KOPT-K1 (cell line): ENCODE measurements around the gene FSTL4.

Experiments used
- H3K27ac ChIP-seq: fragments of 200-600 bp; sonication (generic); 2 replicates; pipeline ENCODE4 v1.5.1; 2016; ENCODE audit warnings: antibody characterized with exemption, mild to moderate bottlenecking, low read depth, low read length; ENCODE audit not compliant: poor library complexity, severe bottlenecking
- H3K36me3 ChIP-seq: fragments of 200-600 bp; sonication (generic); 2 replicates; pipeline ENCODE4 v1.5.1; 2017; ENCODE audit warnings: antibody characterized with exemption, mild to moderate bottlenecking, low read length, moderate library complexity; ENCODE audit not compliant: insufficient read depth
- H3K9me3 ChIP-seq: fragments of 200-600 bp; sonication (generic); 2 replicates; pipeline ENCODE4 v1.5.1; 2017; ENCODE audit warnings: antibody characterized with exemption, low read length, mild to moderate bottlenecking; ENCODE audit not compliant: insufficient read depth, poor library complexity, severe bottlenecking

Gene FSTL4

DNA sequence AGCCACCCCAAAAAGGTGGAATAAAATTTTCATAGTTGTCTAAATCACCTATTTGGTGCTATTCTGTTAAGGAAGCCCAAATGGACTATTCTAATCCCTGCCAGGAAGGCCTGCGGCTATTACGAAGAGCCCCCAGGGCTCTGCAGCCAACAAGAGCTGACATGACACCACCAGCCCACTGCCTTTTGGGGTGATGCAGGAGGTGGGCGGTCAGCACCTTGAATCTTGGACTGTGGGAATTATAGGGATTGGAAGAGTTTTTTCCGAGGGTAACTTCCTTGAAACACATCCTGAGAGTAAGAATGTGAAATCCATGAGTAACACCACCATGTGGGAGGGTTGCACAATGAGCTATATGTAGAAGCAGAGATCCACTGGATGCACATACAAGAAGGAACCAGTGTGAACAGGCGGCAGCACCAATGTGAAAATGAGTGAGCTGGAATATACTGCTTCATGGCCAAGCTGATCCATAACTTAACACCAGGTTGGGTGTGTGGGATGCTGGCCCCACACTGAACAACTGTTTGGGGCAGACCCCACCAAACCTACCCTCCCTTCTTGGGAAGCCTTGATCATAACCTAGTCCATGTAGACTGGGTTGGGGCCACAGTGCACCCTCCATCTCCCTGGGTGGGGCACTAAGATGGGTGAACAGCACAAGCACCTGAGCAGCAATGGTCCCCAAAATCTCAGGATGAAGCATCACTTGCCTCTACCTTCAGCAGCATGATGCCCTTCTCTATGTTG is 239.0 kb downstream of the FSTL4 start:
- H3K36me3 ChIP-seq: no peaks in the 10 kb centered on the region
- H3K9me3 ChIP-seq: peaks cover 16% of the 10 kb centered on the region
- no peak overlapping the region for H3K27ac ChIP-seq

- no peaks in the 10 kb centered on the region for H3K36me3 ChIP-seq
- no peak overlapping the region for H3K27ac ChIP-seq
Observed at GRCh38 chr5:133372293-133372937, 239.9 kb downstream of the FSTL4 start.

GRCh38 chr5:133371371-133372155 is 240.8 kb downstream of the FSTL4 start:
- H3K9me3 ChIP-seq: no peaks in the 10 kb centered on the region
- H3K36me3 ChIP-seq: no peaks in the 10 kb centered on the region
- no peak overlapping the region for H3K27ac ChIP-seq

More at GRCh38 chr5:133372293-133372937, 239.9 kb downstream of the FSTL4 start:
- H3K9me3 ChIP-seq: peaks cover 7% of the 10 kb centered on the region

- Histone ChIP-seq H3K9me3 (no peaks in the 10 kb centered on the region), H3K27ac (no peak overlapping the region)
Observed at GRCh38 chr5:133370904-133371303, 241.4 kb downstream of the FSTL4 start.

DNA sequence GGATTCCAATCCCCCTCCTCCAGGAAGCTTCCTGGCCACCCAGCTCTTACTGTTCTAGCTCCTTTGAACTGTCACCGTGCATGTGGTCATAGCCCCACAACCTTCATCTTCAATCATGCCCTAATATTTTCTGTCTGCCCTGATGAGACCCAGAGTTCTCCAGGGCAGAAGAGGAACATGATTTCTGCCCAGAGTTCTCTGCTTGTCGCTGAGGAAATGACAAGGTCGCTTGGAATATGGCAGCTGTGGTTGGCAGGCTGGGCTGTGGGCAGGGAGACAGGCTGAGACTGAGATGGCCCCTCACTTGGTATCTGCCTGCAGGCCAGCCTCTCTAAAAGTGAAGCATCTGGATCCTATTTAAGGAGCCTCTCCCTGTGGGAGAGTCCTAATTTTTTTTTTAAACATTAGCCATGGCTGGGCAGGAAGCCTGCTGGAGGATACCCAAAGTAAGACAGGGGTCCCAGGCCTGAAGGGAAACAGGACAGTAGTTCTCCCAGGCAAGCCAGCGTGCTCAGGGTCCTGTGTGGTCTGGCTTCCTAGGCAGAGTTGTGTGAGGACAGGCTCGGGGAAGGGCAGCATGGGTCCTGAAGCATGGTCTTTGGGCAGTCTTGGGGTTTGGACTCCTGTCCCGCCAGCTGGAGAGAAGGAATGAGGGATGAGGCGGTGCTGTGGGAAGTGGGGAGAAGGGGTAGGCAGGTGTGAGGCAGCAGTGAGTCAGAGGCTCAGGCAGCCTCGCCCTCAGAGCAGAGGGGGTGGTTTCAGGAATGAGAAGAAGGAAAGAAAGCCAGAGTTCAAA is 242.1 kb downstream of the FSTL4 start:
- H3K27ac ChIP-seq: no peak overlapping the region
- no peaks in the 10 kb centered on the region for H3K9me3 ChIP-seq
- no peaks in the 10 kb centered on the region for H3K36me3 ChIP-seq

More at GRCh38 chr5:133370904-133371303, 241.4 kb downstream of the FSTL4 start:
- no peaks in the 10 kb centered on the region for H3K36me3 ChIP-seq

DNA sequence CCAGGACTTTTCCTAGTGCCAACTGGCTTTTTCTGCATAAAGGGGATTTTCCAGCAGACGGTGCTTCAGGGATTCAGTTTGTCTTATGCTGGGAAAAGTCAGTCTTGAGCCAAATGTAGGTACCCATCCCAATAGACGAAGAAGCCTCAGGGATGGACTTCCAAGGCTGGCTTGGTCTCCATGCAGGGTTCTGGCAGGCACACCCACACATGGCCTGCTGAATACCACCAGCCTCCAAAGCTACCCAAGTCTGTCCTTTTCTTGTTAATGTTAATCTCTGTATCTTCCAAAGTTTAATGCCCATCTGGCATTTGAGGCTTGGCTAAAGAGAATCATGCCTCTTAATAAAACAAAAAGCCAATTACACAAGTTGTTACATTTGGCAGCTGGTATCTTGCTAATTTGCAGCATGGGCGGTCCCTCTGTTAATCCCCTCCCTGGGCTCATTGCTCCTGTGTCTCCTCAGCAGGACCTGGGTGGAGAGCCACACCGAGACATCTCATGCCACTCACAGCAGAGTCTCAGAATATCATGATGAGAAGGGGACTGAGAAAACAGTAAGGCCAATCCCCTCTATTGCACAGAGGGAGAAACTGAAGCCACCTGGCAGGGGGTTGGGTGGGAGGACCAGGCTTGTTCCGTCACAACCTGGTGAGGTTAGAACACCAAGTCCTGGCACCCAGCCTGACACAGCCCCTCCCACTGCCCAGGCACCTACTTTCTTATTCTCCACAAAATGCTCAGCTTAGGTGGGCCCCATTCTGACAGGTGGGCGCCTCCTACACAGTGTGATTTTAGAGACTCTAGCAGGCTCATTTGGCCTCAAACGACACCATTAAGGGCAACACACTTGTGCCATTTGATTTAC is 243.2 kb downstream of the FSTL4 start:
- Histone ChIP-seq H3K27ac (no peak overlapping the region), H3K36me3 (no peaks in the 10 kb centered on the region), H3K9me3 (no peaks in the 10 kb centered on the region)

- Histone ChIP-seq H3K27ac (no peak overlapping the region), H3K36me3 (no peaks in the 10 kb centered on the region), H3K9me3 (no peaks in the 10 kb centered on the region)
Observed at GRCh38 chr5:133367984-133368383, 244.4 kb downstream of the FSTL4 start.

DNA sequence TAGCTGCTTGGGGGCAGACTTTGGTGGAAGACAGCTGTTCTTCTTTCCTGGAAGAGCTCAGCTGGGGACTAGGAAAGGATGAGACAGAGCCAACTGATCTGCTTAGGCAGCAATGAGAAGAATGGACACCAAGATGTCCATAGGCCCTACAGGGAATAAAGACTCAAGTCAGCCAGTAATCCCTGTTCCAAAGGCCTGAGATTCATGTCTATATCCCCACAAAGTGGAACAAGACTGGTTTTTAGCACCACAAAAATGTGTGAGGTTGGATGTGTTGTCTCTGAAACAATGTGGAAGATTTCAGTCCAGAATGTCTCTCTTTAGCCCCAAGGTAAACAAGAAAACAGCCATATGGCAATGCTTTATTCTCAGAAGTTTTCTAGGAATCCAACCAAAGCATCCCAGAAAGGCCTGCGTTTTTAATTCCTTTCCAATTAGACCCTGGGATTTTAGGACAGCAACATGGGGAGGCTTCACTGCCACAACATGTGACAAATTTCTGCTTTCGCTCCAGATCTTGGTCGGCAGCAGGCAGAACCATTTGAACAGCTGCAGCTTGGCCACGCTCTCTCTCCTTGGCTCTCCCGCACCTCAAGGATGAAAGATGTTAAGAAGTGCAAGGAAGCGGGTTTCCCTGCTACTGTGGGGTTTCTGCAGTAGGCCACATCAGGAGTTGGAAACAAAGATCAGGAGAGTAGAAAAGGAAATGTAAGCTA is 245.1 kb downstream of the FSTL4 start:
- Histone ChIP-seq H3K27ac (no peak overlapping the region), H3K36me3 (no peaks in the 10 kb centered on the region), H3K9me3 (no peaks in the 10 kb centered on the region)

GRCh38 chr5:133366438-133366837 is 245.9 kb downstream of the FSTL4 start:
- Histone ChIP-seq H3K27ac (no peak overlapping the region), H3K36me3 (no peaks in the 10 kb centered on the region), H3K9me3 (no peaks in the 10 kb centered on the region)

- Histone ChIP-seq H3K9me3 (no peaks in the 10 kb centered on the region), H3K27ac (no peak overlapping the region), H3K36me3 (no peaks in the 10 kb centered on the region)
Observed at GRCh38 chr5:133365738-133366137, 246.6 kb downstream of the FSTL4 start.

DNA sequence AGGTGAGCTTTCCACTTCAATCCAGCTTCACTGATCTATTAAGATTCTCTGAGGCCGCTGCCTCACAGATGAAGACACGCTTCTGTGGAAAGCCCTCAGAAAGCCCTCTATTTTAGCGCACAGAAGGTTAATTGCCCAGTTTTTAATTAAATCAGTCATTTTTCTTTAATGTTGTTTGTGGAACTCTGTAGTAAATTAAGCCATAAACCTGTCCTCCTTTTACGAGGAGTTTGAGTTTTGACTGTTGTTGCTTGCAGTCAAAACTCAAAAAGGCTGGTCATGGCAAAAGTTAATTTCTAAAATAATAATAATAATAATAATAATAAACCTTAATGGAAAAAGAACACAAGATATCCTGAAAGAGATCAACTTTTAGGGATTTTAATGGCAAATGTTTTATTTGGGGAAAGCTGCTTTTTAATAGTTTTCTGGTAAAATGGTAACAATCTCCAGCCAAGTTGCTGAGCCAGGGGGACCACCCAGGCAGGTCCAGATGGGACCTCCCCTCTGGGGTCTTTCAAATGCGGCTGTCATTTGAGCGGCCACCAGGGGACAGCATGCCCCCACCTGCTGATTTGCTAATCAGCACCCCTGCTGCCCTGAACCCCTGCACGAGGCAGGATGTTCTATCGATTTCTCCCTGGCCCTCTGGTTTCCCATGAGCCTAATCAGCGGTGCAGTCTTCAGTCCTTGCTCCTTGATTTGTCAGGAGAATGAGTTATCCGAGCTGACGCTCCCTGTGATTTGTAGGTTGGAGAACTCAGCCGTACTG is 247.2 kb downstream of the FSTL4 start:
- no peaks in the 10 kb centered on the region for H3K36me3 ChIP-seq
- H3K27ac ChIP-seq: no peak overlapping the region
- H3K9me3 ChIP-seq: no peaks in the 10 kb centered on the region

GRCh38 chr5:133363807-133364587 is 248.3 kb downstream of the FSTL4 start:
- Histone ChIP-seq H3K9me3 (no peaks in the 10 kb centered on the region), H3K36me3 (no peaks in the 10 kb centered on the region)

More at GRCh38 chr5:133363807-133364587, 248.3 kb downstream of the FSTL4 start:
- no peak overlapping the region for H3K27ac ChIP-seq
